ENCODE data around the gene TXNDC2.

DNA sequence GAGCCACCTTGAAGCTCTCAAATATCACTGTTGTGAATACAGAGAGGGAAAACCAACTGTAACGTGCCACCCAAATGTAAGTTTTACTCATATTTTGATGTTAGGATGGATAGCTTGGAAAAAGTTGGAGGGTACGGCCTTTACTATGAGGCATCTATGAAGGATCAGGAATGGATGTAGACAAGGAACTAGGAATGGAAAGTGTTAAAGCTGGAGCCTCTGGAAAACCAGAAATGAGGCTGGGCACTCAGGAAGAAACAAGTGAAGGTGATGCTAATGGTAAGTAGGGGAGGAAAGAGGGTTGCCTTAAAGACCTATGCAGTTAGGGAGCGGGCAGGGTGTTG lies 204 bp downstream of the TXNDC2 start:
- TF ChIP-seq CTCF (conservative IDR thresholded peaks at IDR 0.05; ENCODE audit: low read length) (no peak), EZH2phosphoT487 (IDR thresholded peaks at IDR 0.05; ENCODE audit: borderline replicate concordance) (no peak)
